Measurements from ENCODE around the gene BUB3.

DNA sequence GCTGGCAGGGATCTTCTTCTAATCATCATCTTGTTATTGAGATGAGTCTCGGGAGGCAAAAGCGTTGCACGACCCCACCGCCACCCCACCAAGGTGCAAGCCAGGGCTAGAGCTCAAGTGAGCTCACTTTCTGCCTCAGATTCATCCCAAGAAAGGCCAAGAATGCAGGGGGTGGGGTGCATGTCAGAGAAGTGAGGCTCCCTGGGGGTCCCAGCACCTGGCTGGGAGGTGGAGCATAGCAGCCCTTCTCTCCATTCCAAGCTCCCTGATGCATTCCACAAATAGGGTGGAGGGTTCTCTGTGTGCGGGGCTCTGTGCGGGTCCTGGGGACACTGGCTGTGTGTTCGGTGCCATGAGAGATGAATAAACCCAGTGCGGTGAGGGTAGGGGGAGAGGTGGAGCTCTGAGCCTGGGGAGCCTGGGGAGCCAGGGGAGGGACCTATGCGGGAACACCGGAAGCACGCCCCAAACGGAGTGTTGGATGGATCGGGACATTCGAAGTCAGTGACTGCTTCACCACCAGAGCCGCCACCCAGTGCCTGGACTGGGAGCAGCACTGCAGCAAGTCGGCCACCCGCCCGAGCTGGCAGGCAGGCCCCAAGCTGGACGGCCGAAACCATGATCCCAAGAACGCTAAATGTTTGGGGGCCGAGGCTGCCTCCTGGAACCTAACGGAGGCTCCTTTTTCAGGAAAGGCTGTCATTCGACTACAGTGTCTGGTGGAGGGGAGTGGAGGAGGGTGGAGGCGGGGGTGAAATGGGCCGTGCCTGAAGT is 36.4 kb upstream of the BUB3 start:
- TF ChIP-seq RFX5 (IDR thresholded peaks at IDR 0.05; ENCODE audit: borderline replicate concordance, low read depth, low read length): no peak
- TF ChIP-seq POLR2AphosphoS5 (IDR thresholded peaks at IDR 0.05; ENCODE audit: low read depth, low read length): no peak
- TF ChIP-seq POLR2A (IDR thresholded peaks at IDR 0.05; ENCODE audit: control extremely low read depth in 1 of 2, low read depth in 2 of 2, low read length in 2 of 2): peak in 1 of 2 experiments; percentile 50; a peak in 1 of 3 replicates
- TF ChIP-seq FOSL1 (IDR thresholded peaks at IDR 0.05; ENCODE audit: insufficient read depth, low read depth, low read length): no peak

Data from H1 (cell line).